AG04449 (cell line): ENCODE data around the gene ABL1.

Source experiments
- CTCF ChIA-PET: fragments of 350-600 bp; formaldehyde crosslinking; extraction: SDS; loops from one replicate; lab custom pipeline; 2021; ENCODE audit warnings: antibody characterized with exemption; lab: Yijun Ruan, JAX
- POLR2A ChIA-PET: fragments of 400-600, 350-600 bp; formaldehyde crosslinking; extraction: SDS; loops from one replicate; lab custom pipeline; 2020; ENCODE audit warnings: antibody characterized with exemption, inconsistent platforms; lab: Yijun Ruan, JAX
- DNase-seq: peaks from one replicate; pipeline ENCODE4 v3.0.0-alpha.2; 2010; ENCODE audit warnings: low read depth, low spot score
- H3K4me3 ChIP-seq: 2 replicates; pipeline ENCODE4 v1.5.1; 2011; ENCODE audit warnings: low read depth, mild to moderate bottlenecking, control low read depth, low read length
- TF ChIP-seq, protein P1 (sequence below): IDR thresholded peaks from one replicate; pipeline ENCODE4 v1.5.1; 2011; ENCODE audit warnings: mild to moderate bottlenecking, moderate library complexity, low read length, control low read depth, inconsistent platforms; ENCODE audit not compliant: insufficient read depth; ENCODE audit errors: missing control alignments

ABL1 gene

DNA sequence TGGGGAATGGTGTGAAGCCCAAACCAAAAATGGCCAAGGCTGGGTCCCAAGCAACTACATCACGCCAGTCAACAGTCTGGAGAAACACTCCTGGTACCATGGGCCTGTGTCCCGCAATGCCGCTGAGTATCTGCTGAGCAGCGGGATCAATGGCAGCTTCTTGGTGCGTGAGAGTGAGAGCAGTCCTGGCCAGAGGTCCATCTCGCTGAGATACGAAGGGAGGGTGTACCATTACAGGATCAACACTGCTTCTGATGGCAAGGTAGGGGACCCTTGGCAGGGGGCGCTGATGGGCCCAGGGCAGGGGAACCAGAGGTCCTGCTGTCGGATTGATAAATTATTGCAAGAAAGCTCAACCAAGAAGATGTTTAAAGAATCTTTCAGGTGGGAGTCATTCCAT, 19.8 kb downstream of the ABL1 start:
- DNase-seq = no peak
- H3K4me3 ChIP-seq = no peak overlapping the region
- ChIA-PET CTCF (interaction anchor here (1.0 to 7.8 kb wide), 5 partner anchors 9 to 154 kb away, joined by 3 to 85 read pairs (median 7); no protein-coding TSS in a partner anchor), POLR2A (no interaction called here)
- TF ChIP-seq, protein P1, sequence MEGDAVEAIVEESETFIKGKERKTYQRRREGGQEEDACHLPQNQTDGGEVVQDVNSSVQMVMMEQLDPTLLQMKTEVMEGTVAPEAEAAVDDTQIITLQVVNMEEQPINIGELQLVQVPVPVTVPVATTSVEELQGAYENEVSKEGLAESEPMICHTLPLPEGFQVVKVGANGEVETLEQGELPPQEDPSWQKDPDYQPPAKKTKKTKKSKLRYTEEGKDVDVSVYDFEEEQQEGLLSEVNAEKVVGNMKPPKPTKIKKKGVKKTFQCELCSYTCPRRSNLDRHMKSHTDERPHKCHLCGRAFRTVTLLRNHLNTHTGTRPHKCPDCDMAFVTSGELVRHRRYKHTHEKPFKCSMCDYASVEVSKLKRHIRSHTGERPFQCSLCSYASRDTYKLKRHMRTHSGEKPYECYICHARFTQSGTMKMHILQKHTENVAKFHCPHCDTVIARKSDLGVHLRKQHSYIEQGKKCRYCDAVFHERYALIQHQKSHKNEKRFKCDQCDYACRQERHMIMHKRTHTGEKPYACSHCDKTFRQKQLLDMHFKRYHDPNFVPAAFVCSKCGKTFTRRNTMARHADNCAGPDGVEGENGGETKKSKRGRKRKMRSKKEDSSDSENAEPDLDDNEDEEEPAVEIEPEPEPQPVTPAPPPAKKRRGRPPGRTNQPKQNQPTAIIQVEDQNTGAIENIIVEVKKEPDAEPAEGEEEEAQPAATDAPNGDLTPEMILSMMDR = no peak

GRCh38 chr9:130856474-130856873, 21.4 kb downstream of the ABL1 start:
- H3K4me3 ChIP-seq = no peak overlapping the region
- TF ChIP-seq, protein P1 = no peak
- POLR2A ChIA-PET = no interaction called here
- DNase-seq = no peak
- CTCF ChIA-PET = interaction anchor here (1.0 to 7.8 kb wide), 2 partner anchors 8 to 13 kb away, joined by 4 to 85 read pairs; no protein-coding TSS in a partner anchor

GRCh38 chr9:130857864-130858738, 23.0 kb downstream of the ABL1 start:
- no peak overlapping the region; the same call in 1 of the 2 replicates for H3K4me3 ChIP-seq
- POLR2A ChIA-PET = interaction anchor here (0.5 to 2.0 kb wide), 5 partner anchors 10 to 145 kb away, joined by 3 to 24 read pairs (median 3); no protein-coding TSS in a partner anchor
- peak; percentile 96 for DNase-seq
- CTCF ChIA-PET = interaction anchor here (0.5 to 2.9 kb wide), 15 partner anchors 10 to 165 kb away, joined by 3 to 34 read pairs (median 7); partner anchors contain the start of gene EXOSC2
- TF ChIP-seq, protein P1 = no peak

GRCh38 chr9:130858739-130859705, 24.0 kb downstream of the ABL1 start:
- ChIA-PET CTCF (interaction anchor here (0.5 to 2.9 kb wide), 16 partner anchors 9 to 166 kb away, joined by 3 to 34 read pairs (median 7); partner anchors contain the start of gene EXOSC2), POLR2A (interaction anchor here (0.6 to 2.0 kb wide), 4 partner anchors 11 to 106 kb away, joined by 3 to 24 read pairs (median 4); no protein-coding TSS in a partner anchor)
- TF ChIP-seq, protein P1 = no peak
- DNase-seq = no peak
- no peak overlapping the region for H3K4me3 ChIP-seq

GRCh38 chr9:130860458-130861316, 25.6 kb downstream of the ABL1 start:
- ChIA-PET POLR2A (interaction anchor here (0.6 to 1.1 kb wide), 2 partner anchors 14 to 1123 kb away, joined by 3 to 4 read pairs; no protein-coding TSS in a partner anchor), CTCF (interaction anchor here (1.1 to 12.4 kb wide), 7 partner anchors 7 to 151 kb away, joined by 3 to 786 read pairs (median 12); no protein-coding TSS in a partner anchor)
- TF ChIP-seq, protein P1 = peak; percentile 54
- peak; percentile 95 for DNase-seq
- no peak overlapping the region; the same call in 1 of the 2 replicates for H3K4me3 ChIP-seq
